NB4 (cell line): Measurements from ENCODE around the gene ADCY3.

Experiments used
- DNase-seq: peaks from one replicate; pipeline ENCODE4 v3.0.0; 2010; ENCODE audit warnings: low read depth
- H3K4me3 ChIP-seq: one replicate; pipeline ENCODE4 v1.5.1; 2011; ENCODE audit warnings: mild to moderate bottlenecking, low read depth, low read length, moderate library complexity
- CTCF ChIP-seq: IDR thresholded peaks from one replicate; pipeline ENCODE4 v1.5.1; 2012; ENCODE audit warnings: low read depth, low read length
- MAX ChIP-seq: IDR thresholded peaks from 2 replicates; pipeline ENCODE4 v1.6.1; 2011; ENCODE audit warnings: low read depth, low read length
- MYC ChIP-seq: IDR thresholded peaks from 2 replicates; pipeline ENCODE4 v1.6.1; 2011; ENCODE audit warnings: low read depth, low read length
- POLR2A ChIP-seq: IDR thresholded peaks from 2 replicates; pipeline ENCODE4 v1.6.1; 2011; ENCODE audit warnings: mild to moderate bottlenecking; ENCODE audit not compliant: insufficient read length; ENCODE audit errors: extremely low read depth

The ADCY3 gene

DNA sequence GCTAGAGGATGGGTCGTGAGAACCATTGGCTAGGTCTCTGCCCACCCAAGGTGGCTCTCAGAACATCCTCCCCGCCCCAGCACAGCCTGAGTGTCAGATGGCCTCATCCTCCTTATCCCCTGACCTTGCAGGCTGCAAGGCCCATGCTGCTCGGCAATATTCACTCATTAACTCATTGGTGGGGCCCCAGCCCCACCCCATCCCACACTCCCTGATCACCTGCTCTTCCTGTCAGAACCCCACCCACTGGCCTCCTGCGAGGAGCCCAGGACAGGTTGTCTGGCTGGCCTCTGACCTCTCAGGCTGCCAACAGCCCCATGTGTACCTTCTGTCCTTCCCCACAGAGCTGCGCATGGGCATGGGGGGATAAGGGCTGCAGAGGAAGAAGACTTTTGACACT lies 5.3 kb downstream of the ADCY3 start:
- no peak for DNase-seq
- H3K4me3 ChIP-seq = no peak overlapping the region
- no peak for TF ChIP-seq MAX
- no peak for TF ChIP-seq MYC
- no peak for TF ChIP-seq POLR2A
- TF ChIP-seq CTCF = no peak

DNA sequence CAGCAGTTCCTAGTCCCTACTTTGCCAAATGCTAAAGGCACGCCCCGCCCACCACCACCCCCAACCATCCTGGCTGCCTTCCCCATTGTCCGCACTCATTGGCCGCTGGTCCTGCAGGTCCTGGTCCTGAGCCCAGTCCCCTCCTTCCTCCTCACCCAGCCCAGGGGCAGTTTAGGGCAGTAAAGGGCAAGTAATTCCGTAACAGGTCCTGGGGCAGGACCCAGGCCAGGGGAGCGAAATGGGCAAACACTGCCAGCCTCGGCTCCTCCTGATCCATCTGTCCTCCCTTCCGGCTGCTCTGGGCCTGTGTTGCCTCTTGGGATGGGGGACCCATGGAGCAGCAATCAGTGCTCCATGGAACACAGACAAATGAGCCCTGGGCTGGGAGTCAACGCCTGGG lies 6.1 kb downstream of the ADCY3 start:
- DNase-seq = no peak
- no peak for TF ChIP-seq CTCF
- TF ChIP-seq MAX = no peak
- TF ChIP-seq MYC = no peak
- TF ChIP-seq POLR2A = no peak
- no peak overlapping the region for H3K4me3 ChIP-seq

GRCh38 chr2:24912986-24913385 lies 7.1 kb downstream of the ADCY3 start:
- no peak for DNase-seq
- no peak overlapping the region for H3K4me3 ChIP-seq
- no peak for TF ChIP-seq MYC
- TF ChIP-seq CTCF = no peak
- no peak for TF ChIP-seq POLR2A
- TF ChIP-seq MAX = no peak

DNA sequence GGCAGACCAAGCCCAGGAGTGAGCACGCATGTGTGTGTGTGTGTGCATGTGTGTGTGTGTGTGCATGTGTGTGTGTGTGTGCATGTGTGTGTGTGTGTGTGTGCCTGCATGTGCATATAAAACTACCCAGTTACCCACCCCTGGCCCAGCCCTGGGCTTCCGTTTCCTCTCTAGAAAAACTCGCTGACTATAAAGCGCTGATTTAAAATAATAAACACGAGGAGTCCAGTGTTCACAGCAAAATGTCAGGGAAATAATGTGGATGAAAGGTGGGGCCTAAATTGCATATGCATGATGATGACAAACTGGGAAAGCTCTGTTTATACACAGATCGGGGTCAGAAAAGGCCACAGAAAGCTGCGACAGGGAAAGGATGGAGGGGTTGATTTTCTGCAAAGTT lies 7.5 kb downstream of the ADCY3 start:
- DNase-seq = no peak
- no peak overlapping the region for H3K4me3 ChIP-seq
- TF ChIP-seq CTCF (no peak), MAX (no peak), MYC (no peak), POLR2A (no peak)

GRCh38 chr2:24910245-24910644 lies 9.8 kb downstream of the ADCY3 start:
- H3K4me3 ChIP-seq = no peak overlapping the region
- TF ChIP-seq CTCF (no peak), MYC (no peak), MAX (no peak)
- DNase-seq = no peak
